Fibroblast of mammary gland (primary cell): Measurements from ENCODE around the gene CNTNAP3.
A peak's percentile ranks its signal among the peaks of the same experiment; 100 is the strongest.
"Not testable (repeated sequence)": the region's sequence is repeated elsewhere in the genome, so short reads cannot be mapped to it uniquely, and the experiment has no call there.

Experiments used
- DNase-seq: peaks from one replicate; pipeline ENCODE4 v3.0.0-alpha.2; 2010; ENCODE audit warnings: low read depth
- H3K4me3 ChIP-seq: 2 replicates; pipeline ENCODE4 v1.5.1; 2011; ENCODE audit warnings: low read depth, mild to moderate bottlenecking, low read length, moderate library complexity; ENCODE audit not compliant: control insufficient read depth
- CTCF ChIP-seq: conservative IDR thresholded peaks from 2 replicates; pipeline ENCODE4 v1.5.1; 2011; ENCODE audit warnings: low read depth, low read length, inconsistent platforms; ENCODE audit not compliant: control insufficient read depth, insufficient read depth

The CNTNAP3 gene

GRCh38 chr9:39108145-39108544, 179.8 kb downstream of the CNTNAP3 start:
- no peak for DNase-seq
- TF ChIP-seq CTCF, result no peak
- H3K4me3 ChIP-seq, result no peak overlapping the region

GRCh38 chr9:39097208-39097607, 190.8 kb downstream of the CNTNAP3 start:
- H3K4me3 ChIP-seq, result not testable (repeated sequence)

GRCh38 chr9:39085311-39085710, 202.7 kb downstream of the CNTNAP3 start:
- DNase-seq, H3K4me3 ChIP-seq: not testable (repeated sequence)

More at GRCh38 chr9:39097208-39097607, 190.8 kb downstream of the CNTNAP3 start:
- not testable (repeated sequence) for DNase-seq

- DNase-seq, H3K4me3 ChIP-seq: not testable (repeated sequence)
These were observed 205.4 kb downstream of the CNTNAP3 start for GRCh38 chr9:39082574-39082973.

GRCh38 chr9:39080081-39080480, 207.9 kb downstream of the CNTNAP3 start:
- DNase-seq, H3K4me3 ChIP-seq: not testable (repeated sequence)

- H3K4me3 ChIP-seq, DNase-seq: not testable (repeated sequence)
These were observed 209.2 kb downstream of the CNTNAP3 start for GRCh38 chr9:39078621-39079256.

- H3K4me3 ChIP-seq, DNase-seq: not testable (repeated sequence)
These were observed 214.4 kb downstream of the CNTNAP3 start for GRCh38 chr9:39073537-39073936.

- not testable (repeated sequence) for DNase-seq, H3K4me3 ChIP-seq
These were observed 220.3 kb downstream of the CNTNAP3 start for GRCh38 chr9:39067683-39068082.

- DNase-seq, result peak; percentile 55
These were observed 225.0 kb downstream of the CNTNAP3 start for GRCh38 chr9:39062966-39063365.

GRCh38 chr9:39054453-39054852, 233.5 kb downstream of the CNTNAP3 start:
- H3K4me3 ChIP-seq, DNase-seq: not testable (repeated sequence)

More at GRCh38 chr9:39062966-39063365, 225.0 kb downstream of the CNTNAP3 start:
- not testable (repeated sequence) for H3K4me3 ChIP-seq

GRCh38 chr9:39046833-39047232, 241.1 kb downstream of the CNTNAP3 start:
- H3K4me3 ChIP-seq, DNase-seq: not testable (repeated sequence)

GRCh38 chr9:39042352-39042803, 245.6 kb downstream of the CNTNAP3 start:
- not testable (repeated sequence) for DNase-seq, H3K4me3 ChIP-seq

- DNase-seq, H3K4me3 ChIP-seq: not testable (repeated sequence)
These were observed 246.2 kb downstream of the CNTNAP3 start for GRCh38 chr9:39041774-39042173.

- not testable (repeated sequence) for DNase-seq, H3K4me3 ChIP-seq
These were observed 248.8 kb downstream of the CNTNAP3 start for GRCh38 chr9:39039148-39039547.

GRCh38 chr9:39038221-39038620, 249.7 kb downstream of the CNTNAP3 start:
- not testable (repeated sequence) for DNase-seq, H3K4me3 ChIP-seq

- DNase-seq, H3K4me3 ChIP-seq: not testable (repeated sequence)
These were observed 254.1 kb downstream of the CNTNAP3 start for GRCh38 chr9:39033849-39034248.

GRCh38 chr9:39030204-39031019, 257.6 kb downstream of the CNTNAP3 start:
- H3K4me3 ChIP-seq, result not testable (repeated sequence)
- peak; percentile 34 for DNase-seq

GRCh38 chr9:39028855-39029254, 259.1 kb downstream of the CNTNAP3 start:
- DNase-seq, H3K4me3 ChIP-seq: not testable (repeated sequence)
